Activated naive CD8-positive, alpha-beta T cell treated with anti-CD3 and anti-CD28 coated beads for 36 hours (primary cell): ENCODE measurements around the gene TAS2R40. TPM values are rescaled to one million over a fixed set of nuclear protein-coding genes. Genes with fewer than 3 reads are reported as not detected.

ENCODE experiments used
- DNase-seq: peaks from one replicate; pipeline ENCODE4 v3.0.0; 2021
- H3K27ac Mint-ChIP-seq: one replicate; pipeline ENCODE4 v1.8.0; 2022; ENCODE audit warnings: mild to moderate bottlenecking, moderate library complexity, mixed read lengths
- H3K27me3 Mint-ChIP-seq: one replicate; pipeline ENCODE4 v1.8.0; 2022; ENCODE audit warnings: mild to moderate bottlenecking, mixed read lengths
- H3K36me3 Mint-ChIP-seq: one replicate; pipeline ENCODE4 v1.8.0; 2021; ENCODE audit warnings: mild to moderate bottlenecking, mixed read lengths
- H3K4me1 Mint-ChIP-seq: one replicate; pipeline ENCODE4 v1.8.0; 2021; ENCODE audit warnings: mixed read lengths
- H3K4me3 Mint-ChIP-seq: one replicate; pipeline ENCODE4 v1.8.0; 2022; ENCODE audit warnings: mild to moderate bottlenecking, moderate library complexity, mixed read lengths
- H3K9me3 Mint-ChIP-seq: one replicate; pipeline ENCODE4 v1.8.0; 2022; ENCODE audit warnings: mixed read lengths
- total RNA-seq, 2 experiments: library from RNA; stranded (reverse); gene quantifications; one replicate each; pipeline ENCODE4 v1.2.3, GENCODE V29; 2021

Gene TAS2R40
- total RNA-seq, 2 experiments from 2014 or later, result not detected

GRCh38 chr7:143236408-143236990 lies 14.7 kb downstream of the TAS2R40 start:
- Mint-ChIP-seq H3K36me3 (peaks cover 7% of the 10 kb centered on the region), H3K4me3 (no peak overlapping the region), H3K4me1 (peaks cover 7% of the 10 kb centered on the region), H3K27me3 (peaks cover 8% of the 10 kb centered on the region), H3K27ac (no peak overlapping the region), H3K9me3 (peaks cover 14% of the 10 kb centered on the region)
- DNase-seq, result no peak

DNA sequence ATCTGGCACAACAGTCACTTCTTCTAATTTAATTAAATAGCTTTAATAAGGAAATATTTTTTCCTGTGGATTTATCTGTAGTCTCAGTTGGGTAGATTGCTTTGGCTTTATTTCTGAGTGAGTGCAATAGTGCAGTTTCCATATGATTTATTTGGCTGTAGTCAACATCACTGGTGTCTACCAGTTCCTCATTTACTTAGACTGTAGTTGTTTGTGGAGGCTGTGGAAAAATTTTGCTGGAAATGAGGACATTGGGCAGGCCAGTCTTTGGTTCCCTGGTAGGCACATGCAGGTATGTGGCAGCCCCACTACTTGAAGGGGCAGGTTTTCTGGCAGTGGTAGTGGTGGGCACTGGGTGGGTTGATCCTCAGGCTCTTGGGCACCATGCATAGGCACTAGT lies 15.5 kb downstream of the TAS2R40 start:
- Mint-ChIP-seq H3K9me3 (peaks cover 14% of the 10 kb centered on the region), H3K4me1 (peaks cover 7% of the 10 kb centered on the region), H3K27me3 (peaks cover 8% of the 10 kb centered on the region), H3K36me3 (peaks cover 7% of the 10 kb centered on the region), H3K4me3 (no peak overlapping the region), H3K27ac (no peak overlapping the region)
- no peak for DNase-seq

DNA sequence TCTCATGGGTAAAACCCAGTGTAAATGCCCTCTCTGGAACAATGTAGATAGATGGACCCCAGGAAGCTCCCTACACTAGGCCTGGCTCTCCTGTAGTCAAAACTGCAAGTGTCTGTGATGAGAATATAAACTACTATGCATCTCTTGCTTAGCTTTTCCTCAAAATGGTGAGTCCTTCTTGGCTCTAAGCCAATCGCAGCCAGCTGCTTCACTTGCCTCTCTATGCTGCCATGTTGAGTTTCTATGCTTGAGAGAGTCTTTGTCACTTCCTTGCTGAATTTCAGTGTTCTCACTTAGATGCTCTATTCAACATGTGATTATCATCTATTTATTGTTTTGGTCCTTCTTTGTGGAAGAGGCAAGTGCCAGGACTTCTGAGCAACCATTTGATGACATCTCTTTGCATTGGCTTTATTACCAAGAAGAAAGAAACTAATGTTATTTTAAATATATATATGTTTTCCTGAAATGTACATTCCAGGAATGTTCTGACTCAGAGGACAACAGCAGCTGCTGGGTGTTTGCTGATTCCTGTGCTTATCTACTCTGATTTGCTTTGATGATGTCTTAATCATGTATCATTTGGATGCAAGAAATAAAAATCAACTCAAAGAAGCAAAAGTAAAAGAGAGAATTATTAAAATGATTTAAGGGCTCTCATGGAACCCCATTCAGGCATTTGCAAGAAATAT lies 16.6 kb downstream of the TAS2R40 start:
- peaks cover 7% of the 10 kb centered on the region for H3K36me3 Mint-ChIP-seq
- peaks cover 7% of the 10 kb centered on the region for H3K4me1 Mint-ChIP-seq
- H3K9me3 Mint-ChIP-seq, result peaks cover 14% of the 10 kb centered on the region
- H3K27ac Mint-ChIP-seq, result no peak overlapping the region
- H3K27me3 Mint-ChIP-seq, result peaks cover 8% of the 10 kb centered on the region
- DNase-seq, result no peak
- no peak overlapping the region for H3K4me3 Mint-ChIP-seq

GRCh38 chr7:143239813-143240212 lies 18.0 kb downstream of the TAS2R40 start:
- Mint-ChIP-seq H3K4me1 (peaks cover 20% of the 10 kb centered on the region), H3K27ac (no peak overlapping the region), H3K36me3 (peaks cover 7% of the 10 kb centered on the region), H3K27me3 (peaks cover 8% of the 10 kb centered on the region), H3K9me3 (peaks cover 14% of the 10 kb centered on the region), H3K4me3 (no peak overlapping the region)
- DNase-seq, result no peak

GRCh38 chr7:143240291-143241168 lies 18.7 kb downstream of the TAS2R40 start:
- peak; percentile 61 for DNase-seq
- Mint-ChIP-seq H3K27ac (peak overlapping the region; percentile 9), H3K4me1 (peaks cover 25% of the 10 kb centered on the region), H3K36me3 (peaks cover 7% of the 10 kb centered on the region), H3K9me3 (peaks cover 14% of the 10 kb centered on the region), H3K27me3 (peaks cover 3% of the 10 kb centered on the region), H3K4me3 (no peak overlapping the region)

GRCh38 chr7:143242306-143242705 lies 20.5 kb downstream of the TAS2R40 start:
- H3K4me1 Mint-ChIP-seq, result peaks cover 40% of the 10 kb centered on the region
- no peak for DNase-seq
- no peaks in the 10 kb centered on the region for H3K27me3 Mint-ChIP-seq
- peaks cover 1% of the 10 kb centered on the region for H3K36me3 Mint-ChIP-seq
- no peak overlapping the region for H3K4me3 Mint-ChIP-seq
- peaks cover 6% of the 10 kb centered on the region for H3K9me3 Mint-ChIP-seq
- H3K27ac Mint-ChIP-seq, result no peak overlapping the region

- Mint-ChIP-seq H3K27ac (no peak overlapping the region), H3K4me1 (peaks cover 41% of the 10 kb centered on the region), H3K36me3 (peaks cover 1% of the 10 kb centered on the region), H3K27me3 (no peaks in the 10 kb centered on the region), H3K9me3 (peaks cover 3% of the 10 kb centered on the region), H3K4me3 (no peak overlapping the region)
- DNase-seq, result no peak
Measured at GRCh38 chr7:143243111-143243510, 21.3 kb downstream of the TAS2R40 start.

GRCh38 chr7:143243614-143244013 lies 21.8 kb downstream of the TAS2R40 start:
- Mint-ChIP-seq H3K27ac (no peak overlapping the region), H3K4me3 (no peak overlapping the region), H3K36me3 (peaks cover 1% of the 10 kb centered on the region), H3K4me1 (peaks cover 44% of the 10 kb centered on the region), H3K27me3 (no peaks in the 10 kb centered on the region), H3K9me3 (peaks cover 3% of the 10 kb centered on the region)
- no peak for DNase-seq

GRCh38 chr7:143244321-143244720 lies 22.5 kb downstream of the TAS2R40 start:
- H3K4me3 Mint-ChIP-seq, result no peak overlapping the region

DNA sequence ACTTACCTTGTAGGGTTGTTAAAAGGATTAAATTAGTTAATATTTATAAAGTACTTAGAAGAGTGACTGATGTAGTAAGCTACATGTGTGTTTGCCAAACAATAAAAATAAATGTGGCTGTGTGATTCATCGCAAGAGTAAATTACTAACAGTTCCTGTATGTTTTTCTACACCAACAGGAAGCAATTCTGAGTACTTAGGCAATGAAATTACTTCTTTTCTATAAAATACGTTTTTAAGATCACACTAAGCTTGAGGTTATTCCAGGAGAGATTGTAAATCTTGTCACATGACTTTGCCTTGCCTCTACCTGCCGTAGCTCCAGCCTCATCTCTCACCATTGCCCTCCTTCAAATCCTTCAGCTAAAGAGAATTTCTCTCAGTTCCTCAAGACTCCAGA lies 23.3 kb downstream of the TAS2R40 start:
- Mint-ChIP-seq H3K27me3 (no peaks in the 10 kb centered on the region), H3K36me3 (peaks cover 6% of the 10 kb centered on the region), H3K4me3 (no peak overlapping the region), H3K9me3 (peaks cover 11% of the 10 kb centered on the region), H3K4me1 (peaks cover 52% of the 10 kb centered on the region), H3K27ac (peak overlapping the region; percentile 43)
- no peak for DNase-seq

More at GRCh38 chr7:143244321-143244720, 22.5 kb downstream of the TAS2R40 start:
- Mint-ChIP-seq H3K27me3 (no peaks in the 10 kb centered on the region), H3K27ac (no peak overlapping the region), H3K36me3 (peaks cover 5% of the 10 kb centered on the region), H3K4me1 (peaks cover 46% of the 10 kb centered on the region), H3K9me3 (peaks cover 7% of the 10 kb centered on the region)
- DNase-seq, result no peak

DNA sequence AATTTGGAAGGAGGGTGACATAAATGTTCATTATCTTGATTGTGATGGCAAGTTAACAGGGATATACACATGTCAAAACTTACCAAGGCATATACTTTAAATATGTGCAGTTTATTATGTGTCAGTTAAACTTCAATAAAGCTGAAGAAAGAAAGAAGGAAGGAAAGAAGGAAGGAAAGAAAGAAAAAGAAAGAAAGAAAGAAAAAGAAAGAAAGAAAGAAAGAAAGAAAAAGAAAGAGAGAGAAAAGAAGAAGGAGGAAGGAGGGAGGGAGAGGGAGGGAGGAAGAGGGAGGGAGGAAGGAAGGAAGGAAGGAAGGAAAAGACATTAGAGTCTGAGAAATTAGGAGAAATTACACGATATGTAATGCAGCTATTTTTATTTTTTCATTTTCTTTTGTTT lies 25.5 kb downstream of the TAS2R40 start:
- Mint-ChIP-seq H3K36me3 (peaks cover 12% of the 10 kb centered on the region), H3K9me3 (peaks cover 14% of the 10 kb centered on the region), H3K4me1 (peaks cover 64% of the 10 kb centered on the region), H3K27ac (no peak overlapping the region), H3K27me3 (no peaks in the 10 kb centered on the region), H3K4me3 (no peak overlapping the region)
- no peak for DNase-seq

DNA sequence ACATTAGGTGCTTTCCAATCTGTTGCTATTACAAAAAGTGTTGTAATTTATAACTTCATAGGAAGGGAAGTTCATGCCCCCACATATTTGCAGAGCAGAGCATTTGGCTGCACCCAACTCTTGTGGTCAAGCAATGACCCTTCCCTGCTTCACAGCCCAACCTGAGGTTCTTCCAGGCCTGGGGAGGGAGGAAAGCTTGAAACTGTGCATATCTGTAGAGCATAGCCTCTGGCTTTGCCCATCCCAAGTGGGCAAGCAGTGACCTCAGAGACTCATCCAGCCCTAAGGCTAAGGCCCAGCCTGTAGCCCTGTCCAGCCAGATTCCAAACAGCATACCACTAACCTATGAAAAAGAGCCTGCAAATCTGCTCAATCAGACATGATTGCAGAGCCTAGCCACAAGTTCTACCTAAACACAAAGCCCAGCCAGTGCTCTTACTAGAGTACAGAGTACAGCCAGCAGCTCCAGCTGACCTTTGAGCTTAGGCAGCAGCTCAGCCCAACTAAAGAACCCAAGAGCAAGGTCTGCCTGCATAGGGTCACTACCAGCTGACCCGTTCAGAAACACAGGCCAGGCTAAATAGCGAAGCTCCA lies 27.0 kb downstream of the TAS2R40 start:
- Mint-ChIP-seq H3K27ac (no peak overlapping the region), H3K36me3 (peaks cover 18% of the 10 kb centered on the region), H3K27me3 (no peaks in the 10 kb centered on the region), H3K4me1 (peaks cover 63% of the 10 kb centered on the region), H3K4me3 (no peak overlapping the region), H3K9me3 (peaks cover 19% of the 10 kb centered on the region)
- no peak for DNase-seq

DNA sequence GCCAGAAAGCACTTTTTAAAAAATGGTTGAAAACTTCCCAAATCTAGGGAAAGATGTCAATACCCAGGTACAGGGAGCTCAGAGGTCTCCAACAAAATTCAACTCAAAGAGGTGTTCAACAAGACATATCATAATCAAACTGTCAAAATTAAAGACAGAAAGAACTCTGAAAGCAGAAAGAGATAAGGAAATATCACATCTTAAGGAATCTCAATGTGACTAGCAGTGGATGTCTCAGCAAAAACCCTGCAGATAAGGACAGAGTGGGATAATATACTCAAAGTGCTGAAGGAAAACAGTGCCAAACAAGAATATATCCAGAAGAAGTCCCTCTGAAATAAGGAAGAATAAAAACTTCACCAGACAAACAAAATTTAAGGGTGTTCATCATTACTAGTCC lies 28.4 kb downstream of the TAS2R40 start:
- H3K9me3 Mint-ChIP-seq, result peaks cover 22% of the 10 kb centered on the region

DNA sequence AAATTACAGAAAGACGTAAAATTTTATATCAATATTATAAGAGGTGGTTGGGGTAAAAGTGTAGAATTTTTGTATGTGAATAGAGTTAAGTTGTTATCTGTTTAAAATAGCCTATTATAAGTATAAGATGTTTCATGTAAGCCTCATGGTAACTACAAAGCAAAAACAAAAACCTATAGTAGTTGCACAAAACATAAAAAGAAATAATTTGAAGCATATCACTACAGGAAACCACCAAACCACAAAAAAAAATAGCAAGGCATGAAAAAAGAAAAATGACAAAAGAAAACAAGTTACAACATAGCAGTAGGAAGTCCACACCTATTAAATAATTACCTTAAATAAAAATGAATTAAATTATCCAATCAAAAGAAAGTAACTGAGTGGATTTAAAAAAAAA lies 29.0 kb downstream of the TAS2R40 start:
- no peak overlapping the region for H3K4me3 Mint-ChIP-seq
- no peaks in the 10 kb centered on the region for H3K27me3 Mint-ChIP-seq
- H3K36me3 Mint-ChIP-seq, result peaks cover 22% of the 10 kb centered on the region
- no peak for DNase-seq
- H3K27ac Mint-ChIP-seq, result peak overlapping the region; percentile 36
- peaks cover 26% of the 10 kb centered on the region for H3K9me3 Mint-ChIP-seq
- H3K4me1 Mint-ChIP-seq, result peaks cover 54% of the 10 kb centered on the region

More for the DNA sequence above, 28.4 kb downstream of the TAS2R40 start:
- DNase-seq, result no peak
- Mint-ChIP-seq H3K36me3 (peaks cover 22% of the 10 kb centered on the region), H3K27ac (peak overlapping the region; percentile 13), H3K4me3 (no peak overlapping the region), H3K4me1 (peaks cover 56% of the 10 kb centered on the region), H3K27me3 (no peaks in the 10 kb centered on the region)

DNA sequence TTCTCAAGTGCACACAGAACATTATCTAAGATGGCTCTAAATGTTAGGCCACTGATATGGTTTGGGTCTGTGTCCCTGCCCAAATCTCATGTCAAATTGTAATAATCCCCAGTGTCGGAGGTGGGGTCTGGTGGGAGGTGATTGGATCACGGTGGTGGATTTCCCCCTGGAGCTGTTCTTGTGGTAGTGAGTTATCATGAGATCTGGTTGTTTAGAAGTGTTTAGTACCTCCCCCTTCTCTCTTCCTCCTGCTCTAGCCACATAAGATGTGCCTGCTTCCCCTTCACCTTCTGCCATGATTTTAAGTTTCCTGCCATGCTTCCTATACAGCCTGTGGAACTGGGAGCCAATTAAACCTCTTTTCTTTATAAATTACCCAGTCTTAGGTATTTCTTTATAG lies 30.2 kb downstream of the TAS2R40 start:
- H3K9me3 Mint-ChIP-seq, result peaks cover 23% of the 10 kb centered on the region
- peak overlapping the region; percentile 21 for H3K27ac Mint-ChIP-seq
- H3K36me3 Mint-ChIP-seq, result peaks cover 21% of the 10 kb centered on the region
- peaks cover 48% of the 10 kb centered on the region for H3K4me1 Mint-ChIP-seq
- no peak for DNase-seq
- H3K27me3 Mint-ChIP-seq, result no peaks in the 10 kb centered on the region
- no peak overlapping the region for H3K4me3 Mint-ChIP-seq
